ENCODE data around the gene DSN1.

The DSN1 gene

DNA sequence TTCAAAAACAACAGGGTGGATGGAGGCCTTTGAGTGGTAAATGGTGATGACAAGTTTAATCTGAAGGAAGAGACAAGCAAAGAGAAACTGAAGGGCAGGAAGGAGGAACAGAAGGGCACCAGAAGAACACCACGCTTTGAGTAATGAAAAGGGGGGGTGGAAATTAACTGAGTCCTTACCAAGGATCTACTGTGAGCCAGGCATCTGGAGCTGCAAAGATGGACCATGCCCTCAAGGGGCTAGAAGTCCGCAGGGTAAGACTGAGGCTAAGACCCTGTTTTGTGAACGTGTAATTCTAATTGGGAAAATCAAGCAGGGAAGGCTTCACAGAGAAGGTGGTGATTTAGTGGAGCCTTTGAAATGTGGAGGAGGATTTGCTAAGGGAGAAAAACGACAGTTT lies 29.3 kb downstream of the DSN1 start:
- peak overlapping the region; percentile 57 for H3K9ac ChIP-seq (ENCODE audit: insufficient read length, low read depth)
- TF ChIP-seq YY1 (IDR thresholded peaks at IDR 0.05; ENCODE audit: insufficient read depth, insufficient read length) (no peak), ZNF274 (IDR thresholded peaks at IDR 0.05; ENCODE audit: low read depth, low read length) (no peak), SUZ12 (IDR thresholded peaks at IDR 0.05; ENCODE audit: extremely low read depth, insufficient read depth, insufficient read length) (no peak)
- no peaks in the 10 kb centered on the region for H3K27me3 ChIP-seq (ENCODE audit: insufficient read depth, insufficient read length)
- H3K9me3 ChIP-seq (ENCODE audit: insufficient read depth, low read length): no peaks in the 10 kb centered on the region
- H3K36me3 ChIP-seq (ENCODE audit: insufficient read depth, insufficient read length, low read length): no peaks in the 10 kb centered on the region
- no peak overlapping the region for H3K4me3 ChIP-seq (ENCODE audit: insufficient read length, low read depth)
- no peak for DNase-seq (ENCODE audit: low read depth, low spot score)
- peaks cover 3% of the 10 kb centered on the region for H3K4me1 ChIP-seq (ENCODE audit: insufficient read depth, insufficient read length)

- no peak overlapping the region for H3K9ac ChIP-seq (ENCODE audit: insufficient read length, low read depth)
- H3K4me3 ChIP-seq (ENCODE audit: insufficient read length, low read depth): no peak overlapping the region
- TF ChIP-seq YY1 (IDR thresholded peaks at IDR 0.05; ENCODE audit: insufficient read depth, insufficient read length) (no peak), ZNF274 (IDR thresholded peaks at IDR 0.05; ENCODE audit: low read depth, low read length) (no peak), SUZ12 (IDR thresholded peaks at IDR 0.05; ENCODE audit: extremely low read depth, insufficient read depth, insufficient read length) (no peak)
- DNase-seq (ENCODE audit: low read depth, low spot score): no peak
- no peaks in the 10 kb centered on the region for H3K27me3 ChIP-seq (ENCODE audit: insufficient read depth, insufficient read length)
- H3K4me1 ChIP-seq (ENCODE audit: insufficient read depth, insufficient read length): peaks cover 3% of the 10 kb centered on the region
- H3K36me3 ChIP-seq (ENCODE audit: insufficient read depth, insufficient read length, low read length): no peaks in the 10 kb centered on the region
- H3K9me3 ChIP-seq (ENCODE audit: insufficient read depth, low read length): no peaks in the 10 kb centered on the region
Measured at GRCh38 chr20:36742558-36742957, 31.0 kb downstream of the DSN1 start.

DNA sequence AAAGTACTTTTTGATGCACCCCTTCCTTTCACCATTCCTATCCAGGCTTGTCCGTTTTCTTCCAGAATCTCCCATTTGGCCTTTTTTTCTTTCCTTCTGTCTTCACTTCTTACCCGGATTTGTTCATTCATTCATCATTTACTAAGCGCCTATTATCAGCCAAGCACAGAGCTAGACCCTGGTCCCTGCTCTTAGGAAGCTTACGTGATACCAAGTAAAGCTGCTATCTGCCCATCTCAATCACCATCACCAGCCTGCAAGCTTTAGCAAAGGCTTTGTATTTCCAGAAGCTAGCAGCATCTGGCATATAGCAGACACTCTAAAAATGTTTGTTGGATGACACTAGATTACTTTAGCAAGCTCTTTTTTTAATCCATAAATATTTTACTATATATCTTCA lies 32.5 kb downstream of the DSN1 start:
- DNase-seq (ENCODE audit: low read depth, low spot score): no peak
- H3K27me3 ChIP-seq (ENCODE audit: insufficient read depth, insufficient read length): no peaks in the 10 kb centered on the region
- H3K4me3 ChIP-seq (ENCODE audit: insufficient read length, low read depth): no peak overlapping the region

GRCh38 chr20:36737183-36737499 lies 36.4 kb downstream of the DSN1 start:
- no peak for DNase-seq (ENCODE audit: low read depth, low spot score)
- Histone ChIP-seq H3K36me3 (ENCODE audit: insufficient read depth, insufficient read length, low read length) (no peaks in the 10 kb centered on the region), H3K4me3 (ENCODE audit: insufficient read length, low read depth) (no peak overlapping the region), H3K9ac (ENCODE audit: insufficient read length, low read depth) (no peak overlapping the region), H3K9me3 (ENCODE audit: insufficient read depth, low read length) (no peaks in the 10 kb centered on the region), H3K27me3 (ENCODE audit: insufficient read depth, insufficient read length) (no peaks in the 10 kb centered on the region), H3K4me1 (ENCODE audit: insufficient read depth, insufficient read length) (peaks cover 4% of the 10 kb centered on the region)
- TF ChIP-seq YY1 (IDR thresholded peaks at IDR 0.05; ENCODE audit: insufficient read depth, insufficient read length) (no peak), SUZ12 (IDR thresholded peaks at IDR 0.05; ENCODE audit: extremely low read depth, insufficient read depth, insufficient read length) (no peak), ZNF274 (IDR thresholded peaks at IDR 0.05; ENCODE audit: low read depth, low read length) (no peak)

More for the DNA sequence above, 32.5 kb downstream of the DSN1 start:
- Histone ChIP-seq H3K9me3 (ENCODE audit: insufficient read depth, low read length) (no peaks in the 10 kb centered on the region), H3K4me1 (ENCODE audit: insufficient read depth, insufficient read length) (peaks cover 3% of the 10 kb centered on the region), H3K9ac (ENCODE audit: insufficient read length, low read depth) (no peak overlapping the region), H3K36me3 (ENCODE audit: insufficient read depth, insufficient read length, low read length) (no peaks in the 10 kb centered on the region)
- TF ChIP-seq SUZ12 (IDR thresholded peaks at IDR 0.05; ENCODE audit: extremely low read depth, insufficient read depth, insufficient read length) (no peak), YY1 (IDR thresholded peaks at IDR 0.05; ENCODE audit: insufficient read depth, insufficient read length) (no peak), ZNF274 (IDR thresholded peaks at IDR 0.05; ENCODE audit: low read depth, low read length) (no peak)

DNA sequence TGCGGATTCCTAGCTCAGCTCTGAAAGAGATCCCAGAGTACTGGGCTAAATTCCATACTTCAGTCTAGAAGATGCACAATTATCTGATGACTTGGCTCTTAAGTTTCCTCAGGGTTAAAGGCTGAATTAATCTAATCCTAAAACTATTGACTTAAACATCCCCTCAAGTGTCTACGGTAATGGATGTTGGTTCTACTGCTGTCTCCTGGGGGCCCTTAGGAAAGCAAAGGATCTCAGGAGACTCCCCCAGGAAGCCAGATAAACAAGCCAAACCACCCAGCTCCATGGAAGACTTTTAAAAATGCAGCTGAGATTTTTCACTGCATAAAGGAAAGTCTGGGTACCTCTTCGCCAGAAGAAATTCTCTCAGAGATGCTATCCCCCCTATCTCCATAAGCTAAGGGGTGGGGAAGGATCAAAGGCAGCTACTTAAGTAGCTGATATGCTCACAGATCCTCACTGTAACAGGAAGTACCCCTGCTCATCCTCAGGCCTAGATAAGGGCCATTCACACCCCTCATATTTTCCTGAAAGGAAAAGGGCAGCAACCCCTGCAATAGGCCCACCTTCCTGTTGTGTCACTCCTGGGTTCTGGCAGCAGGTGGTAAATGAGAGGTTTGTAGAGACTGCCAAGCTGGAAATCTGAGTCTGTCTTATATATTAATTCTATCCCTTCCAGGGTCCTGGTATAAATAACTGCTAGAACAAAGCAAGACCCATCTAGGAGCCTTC lies 36.9 kb downstream of the DSN1 start:
- DNase-seq (ENCODE audit: low read depth, low spot score): no peak
- Histone ChIP-seq H3K9ac (ENCODE audit: insufficient read length, low read depth) (no peak overlapping the region), H3K36me3 (ENCODE audit: insufficient read depth, insufficient read length, low read length) (no peaks in the 10 kb centered on the region), H3K4me3 (ENCODE audit: insufficient read length, low read depth) (no peak overlapping the region), H3K4me1 (ENCODE audit: insufficient read depth, insufficient read length) (peaks cover 4% of the 10 kb centered on the region), H3K9me3 (ENCODE audit: insufficient read depth, low read length) (no peaks in the 10 kb centered on the region), H3K27me3 (ENCODE audit: insufficient read depth, insufficient read length) (no peaks in the 10 kb centered on the region)
- TF ChIP-seq SUZ12 (IDR thresholded peaks at IDR 0.05; ENCODE audit: extremely low read depth, insufficient read depth, insufficient read length) (no peak), YY1 (IDR thresholded peaks at IDR 0.05; ENCODE audit: insufficient read depth, insufficient read length) (no peak), ZNF274 (IDR thresholded peaks at IDR 0.05; ENCODE audit: low read depth, low read length) (no peak)

DNA sequence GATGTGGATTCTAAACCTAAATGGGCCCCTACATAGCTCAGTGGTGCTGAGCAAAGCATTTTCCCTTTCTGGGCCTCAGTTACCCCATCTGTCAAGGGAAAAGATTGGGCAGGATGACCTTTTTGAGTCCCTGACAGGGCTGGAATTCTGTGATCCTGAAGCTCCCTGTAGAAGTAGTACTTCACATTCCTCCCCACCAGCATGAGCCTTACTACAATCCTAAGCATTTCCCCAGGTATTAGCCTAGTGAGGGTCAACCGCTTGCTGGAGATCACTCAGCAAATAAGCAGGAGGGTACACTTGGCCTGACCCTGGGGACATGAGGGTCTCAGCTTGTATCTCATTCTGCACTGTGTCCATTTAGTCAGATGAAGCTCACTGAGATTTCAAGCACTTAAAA lies 41.1 kb downstream of the DSN1 start:
- TF ChIP-seq ZNF274 (IDR thresholded peaks at IDR 0.05; ENCODE audit: low read depth, low read length): no peak
- TF ChIP-seq SUZ12 (IDR thresholded peaks at IDR 0.05; ENCODE audit: extremely low read depth, insufficient read depth, insufficient read length): no peak
- no peak for TF ChIP-seq YY1 (IDR thresholded peaks at IDR 0.05; ENCODE audit: insufficient read depth, insufficient read length)
- no peak overlapping the region for H3K9ac ChIP-seq (ENCODE audit: insufficient read length, low read depth)
- H3K9me3 ChIP-seq (ENCODE audit: insufficient read depth, low read length): no peaks in the 10 kb centered on the region

GRCh38 chr20:36728986-36729385 lies 44.6 kb downstream of the DSN1 start:
- H3K4me3 ChIP-seq (ENCODE audit: insufficient read length, low read depth): no peak overlapping the region
- H3K4me1 ChIP-seq (ENCODE audit: insufficient read depth, insufficient read length): peaks cover 4% of the 10 kb centered on the region
- H3K9ac ChIP-seq (ENCODE audit: insufficient read length, low read depth): no peak overlapping the region
- no peaks in the 10 kb centered on the region for H3K9me3 ChIP-seq (ENCODE audit: insufficient read depth, low read length)
- H3K36me3 ChIP-seq (ENCODE audit: insufficient read depth, insufficient read length, low read length): no peaks in the 10 kb centered on the region
- DNase-seq (ENCODE audit: low read depth, low spot score): peak; percentile 43
- TF ChIP-seq ZNF274 (IDR thresholded peaks at IDR 0.05; ENCODE audit: low read depth, low read length): no peak
- TF ChIP-seq YY1 (IDR thresholded peaks at IDR 0.05; ENCODE audit: insufficient read depth, insufficient read length): no peak
- TF ChIP-seq SUZ12 (IDR thresholded peaks at IDR 0.05; ENCODE audit: extremely low read depth, insufficient read depth, insufficient read length): no peak
- H3K27me3 ChIP-seq (ENCODE audit: insufficient read depth, insufficient read length): no peaks in the 10 kb centered on the region

More for the DNA sequence above, 41.1 kb downstream of the DSN1 start:
- DNase-seq (ENCODE audit: low read depth, low spot score): no peak
- Histone ChIP-seq H3K4me3 (ENCODE audit: insufficient read length, low read depth) (no peak overlapping the region), H3K36me3 (ENCODE audit: insufficient read depth, insufficient read length, low read length) (no peaks in the 10 kb centered on the region), H3K27me3 (ENCODE audit: insufficient read depth, insufficient read length) (no peaks in the 10 kb centered on the region), H3K4me1 (ENCODE audit: insufficient read depth, insufficient read length) (peaks cover 4% of the 10 kb centered on the region)

Measured in NT2/D1 (cell line).